ENCODE data around the gene ATOSA.
A peak's percentile ranks its signal among the peaks of the same experiment; 100 is the strongest.

ATOSA gene

DNA sequence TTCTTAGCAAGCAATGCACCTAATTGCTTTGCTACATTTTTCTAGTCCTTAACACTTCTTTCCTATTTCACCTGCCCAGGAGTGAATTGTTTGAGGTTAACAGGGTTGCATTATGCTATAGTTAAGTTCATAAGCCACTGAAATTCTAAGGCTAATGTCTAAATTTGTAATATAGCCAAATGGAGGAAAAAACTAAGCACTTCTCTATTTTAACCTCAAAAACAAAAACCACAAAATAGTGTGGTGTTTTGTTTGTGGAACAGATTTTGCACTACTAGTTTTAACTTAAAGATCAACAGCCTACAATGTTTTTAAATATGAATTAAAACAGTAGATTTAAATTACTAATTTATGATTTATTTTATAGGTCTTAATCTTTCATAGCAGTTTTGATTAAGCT, 5.5 kb downstream of the ATOSA start:
- Mint-ChIP-seq H3K4me3 (no peak overlapping the region), H3K27ac (peak overlapping the region; percentile 57), H3K4me1 (peaks cover 37% of the 10 kb centered on the region), H3K9me3 (no peaks in the 10 kb centered on the region), H3K27me3 (no peaks in the 10 kb centered on the region), H3K36me3 (peaks cover 34% of the 10 kb centered on the region)
- no peak for ATAC-seq

DNA sequence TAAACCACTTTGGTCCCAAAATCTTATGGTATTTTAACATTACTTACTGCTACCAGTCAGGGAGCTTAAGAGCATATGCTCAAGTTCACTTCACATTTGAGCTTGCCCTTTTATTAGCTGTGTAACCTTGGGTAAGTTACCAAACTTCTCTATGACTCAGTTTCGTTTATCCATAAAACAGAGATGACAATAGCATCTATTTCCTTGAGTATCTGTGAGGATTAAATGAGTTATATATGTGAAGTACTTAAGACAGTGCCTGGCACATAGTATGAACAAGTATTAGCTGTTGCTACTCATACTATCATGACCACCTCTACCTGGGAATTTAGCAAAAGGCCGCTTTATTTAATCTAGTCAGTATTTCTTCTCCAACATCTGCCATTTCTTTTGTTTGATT, 5.9 kb downstream of the ATOSA start:
- Mint-ChIP-seq H3K27me3 (no peaks in the 10 kb centered on the region), H3K27ac (peak overlapping the region; percentile 57), H3K4me1 (peaks cover 39% of the 10 kb centered on the region), H3K4me3 (no peak overlapping the region), H3K9me3 (no peaks in the 10 kb centered on the region), H3K36me3 (peaks cover 36% of the 10 kb centered on the region)
- ATAC-seq = no peak

DNA sequence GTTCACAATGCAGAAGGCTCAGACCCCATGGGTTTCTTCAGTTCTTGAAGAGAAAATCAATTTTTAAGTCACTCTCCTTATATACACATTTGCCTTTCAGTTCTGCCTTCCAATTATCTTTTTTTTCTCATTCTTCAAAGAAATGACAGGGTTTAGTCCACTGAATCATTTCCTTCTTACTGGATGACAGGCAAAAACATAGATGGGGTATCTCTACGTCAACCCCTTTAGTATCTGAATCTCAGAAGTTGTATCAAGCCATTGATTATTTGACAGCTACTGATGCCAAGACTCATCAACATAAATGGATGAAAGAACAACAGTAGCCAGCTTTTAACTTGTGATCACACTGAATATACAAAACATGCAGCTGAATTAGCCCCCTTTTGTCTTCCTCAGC, 6.5 kb downstream of the ATOSA start:
- Mint-ChIP-seq H3K27ac (peak overlapping the region; percentile 57), H3K27me3 (no peaks in the 10 kb centered on the region), H3K9me3 (no peaks in the 10 kb centered on the region), H3K36me3 (peaks cover 42% of the 10 kb centered on the region), H3K4me1 (peaks cover 45% of the 10 kb centered on the region), H3K4me3 (no peak overlapping the region)
- ATAC-seq = no peak

DNA sequence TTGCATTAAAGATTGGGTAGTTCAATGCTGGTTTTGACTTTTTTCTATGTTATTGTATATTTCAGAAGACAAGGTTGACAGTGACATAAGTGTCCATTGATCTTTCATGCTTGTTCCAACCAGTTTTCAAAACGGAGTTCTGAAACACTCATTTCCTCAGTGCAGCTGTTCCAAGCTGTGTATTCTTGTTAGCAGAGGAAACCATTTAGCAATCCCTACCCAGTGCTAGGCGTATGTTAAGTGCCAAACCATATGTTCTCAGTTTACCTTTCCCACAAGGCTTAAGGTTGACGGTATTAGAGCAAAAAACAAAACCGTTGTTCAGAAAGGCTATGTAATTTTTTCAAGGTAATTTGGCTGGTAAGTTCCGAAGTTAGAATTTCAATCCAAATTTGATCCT, 9.1 kb downstream of the ATOSA start:
- Mint-ChIP-seq H3K36me3 (peaks cover 51% of the 10 kb centered on the region), H3K27ac (no peak overlapping the region)
- ATAC-seq = no peak

DNA sequence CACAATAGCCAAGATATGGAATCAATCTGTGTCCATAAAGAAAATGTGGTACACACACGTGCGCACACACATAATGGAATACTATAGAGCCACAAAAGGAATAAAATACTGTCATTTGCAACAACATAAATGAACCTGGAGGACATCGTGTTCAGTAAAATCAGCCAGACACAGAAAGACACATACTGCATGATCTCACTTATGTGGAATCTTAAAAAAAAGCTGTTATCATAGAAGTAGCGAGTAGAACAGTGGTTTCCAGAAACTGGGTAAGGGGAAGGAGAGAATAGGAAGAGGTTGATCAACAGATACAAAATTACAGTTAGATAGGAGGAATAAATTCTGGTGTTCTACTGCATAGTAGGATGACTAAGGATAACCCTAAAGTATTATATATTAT, 11.1 kb downstream of the ATOSA start:
- no peak overlapping the region for H3K27ac Mint-ChIP-seq
- H3K27me3 Mint-ChIP-seq = no peaks in the 10 kb centered on the region
- no peaks in the 10 kb centered on the region for H3K9me3 Mint-ChIP-seq
- peaks cover 53% of the 10 kb centered on the region for H3K36me3 Mint-ChIP-seq
- H3K4me1 Mint-ChIP-seq = peaks cover 41% of the 10 kb centered on the region
- no peak overlapping the region for H3K4me3 Mint-ChIP-seq
- ATAC-seq = no peak

More for the DNA sequence above, 9.1 kb downstream of the ATOSA start:
- Mint-ChIP-seq H3K27me3 (no peaks in the 10 kb centered on the region), H3K4me1 (peaks cover 47% of the 10 kb centered on the region), H3K9me3 (no peaks in the 10 kb centered on the region), H3K4me3 (no peak overlapping the region)

DNA sequence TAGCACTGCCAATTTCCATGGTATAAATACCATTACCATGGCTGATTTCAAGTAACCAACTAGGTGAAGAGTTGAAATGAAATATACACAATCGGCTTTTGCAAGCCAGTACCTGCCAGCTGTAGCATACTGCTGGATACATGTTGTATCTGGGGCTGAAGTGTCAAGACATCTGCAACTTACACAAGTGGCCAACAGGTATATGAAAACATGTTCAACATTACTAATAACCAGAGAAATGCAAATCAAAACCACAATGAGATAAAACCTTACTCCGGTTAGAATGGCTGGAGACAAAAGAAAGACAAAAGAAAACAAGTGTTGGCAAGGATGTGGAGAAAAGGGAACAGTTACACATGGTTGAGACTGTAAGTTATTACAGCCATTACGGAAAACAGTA, 11.6 kb downstream of the ATOSA start:
- H3K27me3 Mint-ChIP-seq = no peaks in the 10 kb centered on the region
- peaks cover 53% of the 10 kb centered on the region for H3K36me3 Mint-ChIP-seq
- ATAC-seq = no peak
- H3K27ac Mint-ChIP-seq = no peak overlapping the region
- H3K9me3 Mint-ChIP-seq = no peaks in the 10 kb centered on the region
- no peak overlapping the region for H3K4me3 Mint-ChIP-seq
- peaks cover 40% of the 10 kb centered on the region for H3K4me1 Mint-ChIP-seq

DNA sequence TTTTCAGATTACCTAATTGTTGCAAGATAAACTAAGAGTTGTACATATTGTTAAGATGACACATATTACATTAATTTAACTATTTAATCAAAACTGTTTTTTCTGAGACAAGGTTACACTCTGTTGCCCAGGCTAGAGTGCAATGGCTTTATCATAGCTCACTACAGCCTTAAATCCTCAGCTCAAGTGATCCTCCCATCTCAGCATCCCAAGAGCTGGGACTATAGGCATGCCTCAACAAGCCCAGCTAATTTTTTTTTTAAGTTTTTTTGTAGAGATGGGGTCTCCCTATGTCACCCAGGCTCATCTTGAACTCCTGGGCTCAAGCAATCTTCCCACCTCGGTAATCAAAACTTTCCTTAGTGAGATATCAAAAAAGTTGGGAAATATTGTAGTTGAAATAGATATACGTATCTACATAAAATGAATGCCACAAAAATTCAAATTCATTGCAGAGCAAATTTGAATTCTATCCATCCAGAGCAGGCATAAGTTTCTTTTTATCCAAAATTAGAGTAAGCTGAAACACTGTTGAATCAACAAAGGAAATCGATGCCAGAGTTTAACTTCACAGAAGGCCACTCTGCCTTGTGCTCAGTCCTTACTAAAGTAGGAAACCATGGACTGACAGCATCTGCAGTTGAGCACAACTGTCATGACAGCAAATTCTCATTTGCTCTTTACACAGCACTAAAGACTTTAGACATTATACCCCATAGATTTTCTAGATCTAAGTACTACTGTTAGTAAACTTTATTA, 15.5 kb downstream of the ATOSA start:
- Mint-ChIP-seq H3K27me3 (no peaks in the 10 kb centered on the region), H3K9me3 (no peaks in the 10 kb centered on the region), H3K36me3 (peaks cover 51% of the 10 kb centered on the region), H3K4me3 (no peak overlapping the region), H3K4me1 (peaks cover 44% of the 10 kb centered on the region), H3K27ac (no peak overlapping the region)
- ATAC-seq = no peak

DNA sequence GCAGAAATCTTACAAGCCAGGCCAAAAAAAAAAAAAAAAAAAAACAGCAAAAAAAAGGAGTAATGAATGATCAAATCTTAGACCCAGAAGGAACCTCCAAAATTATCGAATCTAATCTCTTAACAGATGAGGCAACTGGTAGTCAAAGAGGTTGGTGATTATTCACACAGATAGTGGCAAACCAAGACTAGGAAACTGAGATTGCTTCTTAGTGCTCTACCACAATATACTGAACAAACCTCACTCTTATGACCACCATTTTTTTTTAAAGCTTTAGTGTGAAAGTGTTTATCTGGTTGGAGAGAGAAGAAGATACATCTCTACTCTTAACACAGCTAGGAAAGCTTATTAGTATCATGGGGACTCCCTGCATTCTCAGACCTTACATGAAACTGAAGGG, 17.3 kb downstream of the ATOSA start:
- ATAC-seq = no peak
- Mint-ChIP-seq H3K4me1 (peaks cover 38% of the 10 kb centered on the region), H3K36me3 (peaks cover 47% of the 10 kb centered on the region)

DNA sequence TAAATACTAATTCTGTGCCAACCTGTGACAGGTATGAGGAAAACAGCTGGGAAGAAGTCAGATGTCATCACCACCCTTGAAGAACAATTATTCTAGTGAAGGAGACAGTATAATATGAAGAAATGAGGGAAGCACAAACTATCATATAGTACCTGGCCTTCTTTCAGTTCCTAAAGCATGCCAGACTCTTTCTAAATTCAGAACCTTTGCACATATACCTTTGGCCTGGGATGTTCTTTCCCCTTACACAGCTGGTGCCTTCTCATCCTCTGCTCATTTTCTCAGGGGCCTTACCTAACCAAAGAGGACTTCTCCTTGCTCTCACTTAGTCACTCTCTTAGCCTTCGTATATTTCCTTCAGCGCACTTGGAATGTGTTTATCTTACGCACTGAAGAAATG, 19.0 kb downstream of the ATOSA start:
- no peaks in the 10 kb centered on the region for H3K27me3 Mint-ChIP-seq
- peaks cover 37% of the 10 kb centered on the region for H3K36me3 Mint-ChIP-seq
- no peaks in the 10 kb centered on the region for H3K9me3 Mint-ChIP-seq
- no peak overlapping the region for H3K27ac Mint-ChIP-seq
- ATAC-seq = no peak
- H3K4me3 Mint-ChIP-seq = no peak overlapping the region
- peaks cover 32% of the 10 kb centered on the region for H3K4me1 Mint-ChIP-seq

More for the DNA sequence above, 17.3 kb downstream of the ATOSA start:
- Mint-ChIP-seq H3K4me3 (no peak overlapping the region), H3K9me3 (no peaks in the 10 kb centered on the region), H3K27me3 (no peaks in the 10 kb centered on the region), H3K27ac (peak overlapping the region; percentile 35)

DNA sequence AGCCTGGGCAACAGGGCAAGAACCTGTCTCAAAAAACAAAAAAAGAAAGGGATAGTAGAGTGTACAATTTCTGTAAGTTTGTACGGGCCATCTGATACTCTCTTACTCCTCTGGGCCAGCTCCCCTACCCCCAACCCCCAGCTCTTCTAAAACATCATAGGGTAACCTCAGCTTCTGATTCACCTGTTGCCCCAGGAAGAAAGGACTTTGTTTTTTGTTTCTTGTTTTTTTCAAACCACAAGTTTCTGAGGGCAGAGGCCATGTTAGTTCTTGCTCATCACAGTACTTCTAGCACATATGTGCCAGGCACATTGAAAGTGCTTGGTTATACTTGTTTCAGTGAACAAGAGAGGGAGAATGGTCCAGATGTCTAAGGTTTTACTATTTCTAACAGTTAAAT, 20.2 kb downstream of the ATOSA start:
- H3K4me3 Mint-ChIP-seq = peak overlapping the region; percentile 23
- H3K27me3 Mint-ChIP-seq = no peaks in the 10 kb centered on the region
- H3K9me3 Mint-ChIP-seq = no peaks in the 10 kb centered on the region
- peak overlapping the region; percentile 78 for H3K27ac Mint-ChIP-seq
- H3K4me1 Mint-ChIP-seq = peaks cover 32% of the 10 kb centered on the region
- peaks cover 39% of the 10 kb centered on the region for H3K36me3 Mint-ChIP-seq
- ATAC-seq = peak; percentile 72

DNA sequence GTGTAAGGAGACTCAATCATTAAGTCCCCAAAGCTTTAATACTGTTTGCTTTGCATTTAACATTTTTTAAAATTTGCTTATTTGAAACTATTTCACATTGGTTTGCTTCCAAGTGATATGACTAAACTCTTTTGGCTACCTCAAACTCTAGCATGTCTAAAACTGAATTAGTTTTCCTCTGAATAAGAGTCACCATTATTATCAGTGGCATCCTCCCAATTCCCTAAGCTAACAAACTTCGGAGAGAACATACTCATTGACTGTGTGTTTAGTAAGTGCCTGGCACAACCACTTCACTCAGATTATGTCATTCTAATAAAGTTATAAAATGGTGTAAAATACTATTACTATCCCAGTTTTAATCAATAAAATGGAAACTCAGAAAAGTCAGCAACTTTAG, 21.9 kb downstream of the ATOSA start:
- Mint-ChIP-seq H3K27me3 (no peaks in the 10 kb centered on the region), H3K36me3 (peaks cover 32% of the 10 kb centered on the region), H3K4me3 (no peak overlapping the region), H3K4me1 (peaks cover 33% of the 10 kb centered on the region), H3K27ac (no peak overlapping the region), H3K9me3 (no peaks in the 10 kb centered on the region)
- no peak for ATAC-seq

DNA sequence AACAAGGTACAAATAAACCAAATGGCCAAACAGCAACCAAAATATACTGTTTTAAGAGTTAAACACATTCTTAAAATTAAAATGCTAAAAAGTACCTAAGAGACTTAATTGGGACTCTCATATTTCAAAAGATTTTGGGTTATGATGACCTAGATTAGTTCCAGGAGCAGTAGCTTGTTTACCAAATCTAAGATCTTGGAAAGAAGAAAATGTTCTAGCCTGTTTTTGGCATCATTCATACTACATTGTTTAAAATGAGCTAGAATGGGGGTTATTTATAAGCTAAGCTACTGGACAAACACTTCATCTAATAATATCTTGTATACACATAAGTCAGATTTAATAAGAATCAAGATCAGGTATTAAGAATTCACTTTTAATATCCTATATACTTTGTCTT, 22.8 kb downstream of the ATOSA start:
- no peak overlapping the region for H3K27ac Mint-ChIP-seq
- peaks cover 32% of the 10 kb centered on the region for H3K4me1 Mint-ChIP-seq
- peaks cover 29% of the 10 kb centered on the region for H3K36me3 Mint-ChIP-seq
- no peak for ATAC-seq
- no peaks in the 10 kb centered on the region for H3K9me3 Mint-ChIP-seq
- H3K4me3 Mint-ChIP-seq = no peak overlapping the region
- no peaks in the 10 kb centered on the region for H3K27me3 Mint-ChIP-seq

DNA sequence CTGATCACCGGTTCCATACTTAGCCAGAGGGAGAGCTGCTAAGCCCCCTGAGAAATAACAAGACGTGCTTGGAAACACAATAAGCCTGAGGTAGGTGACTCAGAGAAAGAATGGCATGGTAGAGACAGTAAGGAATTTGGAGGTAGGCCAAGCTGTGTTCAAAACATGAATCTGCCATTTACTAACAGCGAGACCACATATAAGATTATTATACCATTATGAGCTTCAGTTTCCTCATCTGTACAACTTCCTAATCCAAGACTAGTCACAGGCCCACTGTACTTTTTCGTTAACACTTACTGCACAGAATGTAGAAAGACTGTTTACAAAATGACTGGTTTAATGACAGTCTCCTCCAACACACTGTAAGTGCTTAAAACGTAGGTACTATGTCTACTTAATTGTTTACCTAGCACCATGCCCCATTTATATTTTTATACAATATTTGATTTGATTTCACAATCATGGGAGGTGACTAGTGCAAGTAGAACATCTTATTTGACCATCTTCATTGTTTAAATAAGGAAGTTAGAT, 25.7 kb downstream of the ATOSA start:
- ATAC-seq = no peak
- H3K27ac Mint-ChIP-seq = peak overlapping the region; percentile 66
- H3K27me3 Mint-ChIP-seq = no peaks in the 10 kb centered on the region
- H3K4me1 Mint-ChIP-seq = peaks cover 20% of the 10 kb centered on the region
- H3K9me3 Mint-ChIP-seq = no peaks in the 10 kb centered on the region
- no peak overlapping the region for H3K4me3 Mint-ChIP-seq
- peaks cover 17% of the 10 kb centered on the region for H3K36me3 Mint-ChIP-seq

DNA sequence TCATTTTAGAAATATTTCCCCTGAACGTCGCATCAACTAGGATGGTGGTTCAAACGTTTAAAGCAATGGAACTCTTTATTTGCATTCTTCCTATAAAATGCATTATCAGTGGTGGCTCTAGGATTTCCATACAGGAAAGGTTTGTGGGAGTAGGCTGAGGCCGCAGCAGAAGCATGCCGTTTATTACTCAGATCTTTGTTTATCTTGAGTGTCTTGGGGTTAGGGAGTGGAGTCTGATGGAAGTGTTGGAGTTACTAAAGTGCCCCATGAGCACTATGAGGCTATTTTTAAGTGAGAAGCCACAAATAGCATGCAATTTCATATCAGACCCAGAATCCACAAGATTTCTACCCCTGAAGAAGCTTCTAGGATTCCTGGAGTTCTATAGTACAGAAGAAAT, 26.2 kb downstream of the ATOSA start:
- ATAC-seq = no peak
- Mint-ChIP-seq H3K27me3 (no peaks in the 10 kb centered on the region), H3K27ac (peak overlapping the region; percentile 66), H3K36me3 (peaks cover 12% of the 10 kb centered on the region), H3K4me1 (peaks cover 16% of the 10 kb centered on the region), H3K4me3 (no peak overlapping the region), H3K9me3 (no peaks in the 10 kb centered on the region)

DNA sequence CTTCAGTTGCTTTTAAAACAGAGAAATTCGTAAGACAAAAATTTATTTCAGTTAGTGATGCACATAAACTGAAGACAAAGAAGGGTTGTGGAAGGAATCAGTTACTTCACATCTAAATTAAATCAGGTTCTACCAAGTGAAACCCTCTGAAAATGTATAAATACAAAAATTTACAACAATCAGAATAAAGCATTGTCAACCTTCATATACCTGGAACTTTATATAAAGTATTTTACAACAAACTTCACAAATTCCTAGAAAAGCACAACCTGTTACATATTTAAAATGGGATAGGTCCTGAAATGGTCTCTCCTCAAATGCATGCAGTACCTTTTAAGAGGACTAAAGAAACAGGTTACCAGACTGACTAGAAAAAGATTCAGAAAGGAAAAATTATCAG, 26.9 kb downstream of the ATOSA start:
- Mint-ChIP-seq H3K36me3 (peaks cover 12% of the 10 kb centered on the region), H3K4me1 (peaks cover 16% of the 10 kb centered on the region), H3K4me3 (no peak overlapping the region), H3K27me3 (no peaks in the 10 kb centered on the region), H3K9me3 (no peaks in the 10 kb centered on the region), H3K27ac (peak overlapping the region; percentile 66)
- no peak for ATAC-seq

DNA sequence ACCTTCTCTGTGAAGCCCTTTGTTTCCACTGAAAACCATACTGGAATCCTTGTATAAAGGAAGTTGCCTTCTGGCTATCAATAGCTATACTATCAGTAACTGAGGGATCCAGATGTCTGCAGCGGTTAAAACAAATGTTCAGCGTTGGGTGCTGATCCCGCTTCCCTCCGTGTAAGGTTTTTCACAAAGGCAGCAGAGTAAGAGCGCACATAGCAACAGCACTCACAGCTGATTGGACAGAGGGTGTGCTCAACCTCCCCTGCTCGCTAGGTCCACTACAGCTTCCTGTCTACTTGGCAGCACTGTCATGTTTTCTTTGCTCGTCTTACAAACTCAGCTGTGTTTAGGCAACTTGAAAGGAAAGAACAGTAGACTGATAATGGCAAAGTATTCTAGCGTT, 27.3 kb downstream of the ATOSA start:
- no peaks in the 10 kb centered on the region for H3K9me3 Mint-ChIP-seq
- peak overlapping the region; percentile 57 for H3K4me3 Mint-ChIP-seq
- H3K27ac Mint-ChIP-seq = peak overlapping the region; percentile 66

More for the DNA sequence above, 27.3 kb downstream of the ATOSA start:
- ATAC-seq = peak; percentile 89
- H3K4me1 Mint-ChIP-seq = peaks cover 16% of the 10 kb centered on the region
- no peaks in the 10 kb centered on the region for H3K27me3 Mint-ChIP-seq
- H3K36me3 Mint-ChIP-seq = peaks cover 12% of the 10 kb centered on the region

Measured in stimulated activated memory B cell treated with anti-CD40 and anti-IgM and Interleukin-4, amounts not matched to agents 10 μg/mL and 1 μg/mL and 100 μg/mL, for 72 hours (primary cell).